ENCODE results near the gene CHRM1. TPM values are rescaled to one million over a fixed set of nuclear protein-coding genes. Genes with fewer than 3 reads are reported as not detected.

CHRM1 gene, protein sequence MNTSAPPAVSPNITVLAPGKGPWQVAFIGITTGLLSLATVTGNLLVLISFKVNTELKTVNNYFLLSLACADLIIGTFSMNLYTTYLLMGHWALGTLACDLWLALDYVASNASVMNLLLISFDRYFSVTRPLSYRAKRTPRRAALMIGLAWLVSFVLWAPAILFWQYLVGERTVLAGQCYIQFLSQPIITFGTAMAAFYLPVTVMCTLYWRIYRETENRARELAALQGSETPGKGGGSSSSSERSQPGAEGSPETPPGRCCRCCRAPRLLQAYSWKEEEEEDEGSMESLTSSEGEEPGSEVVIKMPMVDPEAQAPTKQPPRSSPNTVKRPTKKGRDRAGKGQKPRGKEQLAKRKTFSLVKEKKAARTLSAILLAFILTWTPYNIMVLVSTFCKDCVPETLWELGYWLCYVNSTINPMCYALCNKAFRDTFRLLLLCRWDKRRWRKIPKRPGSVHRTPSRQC
- 6.8 TPM for total RNA-seq
- long read RNA-seq, transcript CHRM1-201 (2 exons, 2,964 nt): major isoform, 16 of 20 reads
- long read RNA-seq, partial matches to known transcripts: 0 of 20 reads
- long read RNA-seq, other reads (novel, unspliced or antisense): 4 of 20 reads

- ATAC-seq: no peak
- H3K4me3 ChIP-seq: peak within 1 kb of the TSS; percentile 44
Measured at GRCh38 chr11:62921201-62921572, at the start of gene CHRM1. CHRM1 (minus strand) TSS chr11:62921363; CDS start chr11:62911100, 10,263 bp downstream.

DNA sequence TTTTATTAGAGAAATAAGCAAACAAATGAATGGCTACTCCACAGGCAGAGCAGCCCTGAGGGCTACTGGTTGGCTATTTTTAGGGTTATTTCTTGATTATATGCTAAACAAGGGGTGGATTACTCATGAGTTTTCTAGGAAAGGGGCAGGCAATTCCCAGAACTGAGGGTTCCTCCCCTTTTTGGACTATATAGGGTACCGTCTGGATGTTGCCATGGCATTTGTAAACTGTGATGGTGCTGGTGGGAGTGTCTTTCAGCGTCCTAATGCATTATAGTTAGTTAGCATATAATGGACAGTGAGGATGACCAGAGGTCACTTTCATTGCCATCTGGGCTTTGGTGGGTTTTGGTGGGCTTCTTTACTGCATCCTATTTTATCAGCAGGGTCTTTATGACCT lies 44.4 kb upstream of the CHRM1 start:
- Histone ChIP-seq H3K27ac (no peak overlapping the region), H3K9me3 (no peaks in the 10 kb centered on the region), H3K27me3 (ENCODE audit: low read depth) (no peaks in the 10 kb centered on the region), H3K4me1 (no peaks in the 10 kb centered on the region), H3K36me3 (no peaks in the 10 kb centered on the region), H3K4me3 (no peak overlapping the region)
- DNase-seq: no peak
- ATAC-seq: no peak
- intact Hi-C loops (cut with DNase I): no loop called here
- TF ChIP-seq, protein P1, sequence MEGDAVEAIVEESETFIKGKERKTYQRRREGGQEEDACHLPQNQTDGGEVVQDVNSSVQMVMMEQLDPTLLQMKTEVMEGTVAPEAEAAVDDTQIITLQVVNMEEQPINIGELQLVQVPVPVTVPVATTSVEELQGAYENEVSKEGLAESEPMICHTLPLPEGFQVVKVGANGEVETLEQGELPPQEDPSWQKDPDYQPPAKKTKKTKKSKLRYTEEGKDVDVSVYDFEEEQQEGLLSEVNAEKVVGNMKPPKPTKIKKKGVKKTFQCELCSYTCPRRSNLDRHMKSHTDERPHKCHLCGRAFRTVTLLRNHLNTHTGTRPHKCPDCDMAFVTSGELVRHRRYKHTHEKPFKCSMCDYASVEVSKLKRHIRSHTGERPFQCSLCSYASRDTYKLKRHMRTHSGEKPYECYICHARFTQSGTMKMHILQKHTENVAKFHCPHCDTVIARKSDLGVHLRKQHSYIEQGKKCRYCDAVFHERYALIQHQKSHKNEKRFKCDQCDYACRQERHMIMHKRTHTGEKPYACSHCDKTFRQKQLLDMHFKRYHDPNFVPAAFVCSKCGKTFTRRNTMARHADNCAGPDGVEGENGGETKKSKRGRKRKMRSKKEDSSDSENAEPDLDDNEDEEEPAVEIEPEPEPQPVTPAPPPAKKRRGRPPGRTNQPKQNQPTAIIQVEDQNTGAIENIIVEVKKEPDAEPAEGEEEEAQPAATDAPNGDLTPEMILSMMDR (IDR thresholded peaks at IDR 0.05): no peak

More at GRCh38 chr11:62921201-62921572, at the start of gene CHRM1:
- Histone ChIP-seq H3K36me3 (no peaks in the 10 kb centered on the region), H3K9me3 (no peaks in the 10 kb centered on the region), H3K4me1 (peaks cover 16% of the 10 kb centered on the region), H3K27me3 (ENCODE audit: low read depth) (peaks cover 53% of the 10 kb centered on the region), H3K27ac (peak within 1 kb of the TSS; percentile 67)
- intact Hi-C loops (cut with DNase I): no loop called here
- DNase-seq: no peak
- TF ChIP-seq, protein P1 (IDR thresholded peaks at IDR 0.05): no peak

GRCh38 chr11:62962391-62962790 lies 41.2 kb upstream of the CHRM1 start:
- TF ChIP-seq, protein P1 (IDR thresholded peaks at IDR 0.05): no peak
- DNase-seq (no peak), ATAC-seq (no peak)
- no peaks in the 10 kb centered on the region for H3K9me3 ChIP-seq
- H3K27ac ChIP-seq: no peak overlapping the region
- peaks cover 14% of the 10 kb centered on the region for H3K4me1 ChIP-seq
- no peaks in the 10 kb centered on the region for H3K27me3 ChIP-seq (ENCODE audit: low read depth)
- no peak overlapping the region for H3K4me3 ChIP-seq
- no peaks in the 10 kb centered on the region for H3K36me3 ChIP-seq
- intact Hi-C loops (cut with DNase I): no loop called here

- DNase-seq (no peak), ATAC-seq (no peak)
- no peaks in the 10 kb centered on the region for H3K27me3 ChIP-seq (ENCODE audit: low read depth)
- intact Hi-C loops (cut with DNase I): no loop called here
- H3K4me1 ChIP-seq: peaks cover 14% of the 10 kb centered on the region
- H3K36me3 ChIP-seq: no peaks in the 10 kb centered on the region
- TF ChIP-seq, protein P1 (IDR thresholded peaks at IDR 0.05): no peak
- H3K4me3 ChIP-seq: no peak overlapping the region
- no peak overlapping the region for H3K27ac ChIP-seq
- H3K9me3 ChIP-seq: no peaks in the 10 kb centered on the region
Measured at GRCh38 chr11:62961017-62961570, 39.9 kb upstream of the CHRM1 start.

- peak overlapping the region; percentile 24 for H3K27ac ChIP-seq
- DNase-seq (no peak), ATAC-seq (no peak)
- H3K9me3 ChIP-seq: no peaks in the 10 kb centered on the region
- H3K4me3 ChIP-seq: no peak overlapping the region
- intact Hi-C loops (cut with DNase I): no loop called here
- no peaks in the 10 kb centered on the region for H3K36me3 ChIP-seq
- H3K4me1 ChIP-seq: peaks cover 14% of the 10 kb centered on the region
- no peaks in the 10 kb centered on the region for H3K27me3 ChIP-seq (ENCODE audit: low read depth)
- TF ChIP-seq, protein P1 (IDR thresholded peaks at IDR 0.05): no peak
Measured at GRCh38 chr11:62959422-62959980, 38.3 kb upstream of the CHRM1 start.
